GM12878 (cell line): ENCODE measurements around the gene RAD23B. TPM values are rescaled to one million over a fixed set of nuclear protein-coding genes. Genes with fewer than 3 reads are reported as not detected.

ENCODE experiments used
- BMI1 ChIP-seq: fragments of 450-650 bp; IDR thresholded peaks from 2 replicates; pipeline ENCODE4 v1.6.1; 2016; ENCODE audit warnings: mild to moderate bottlenecking, moderate library complexity, borderline replicate concordance
- CHD2 ChIP-seq: IDR thresholded peaks from 2 replicates; pipeline ENCODE4 v1.6.1; 2011; ENCODE audit warnings: low read depth, low read length, improper control_type of control experiment, borderline replicate concordance
- ELK1 ChIP-seq: IDR thresholded peaks from 2 replicates; pipeline ENCODE4 v1.6.1; 2012; ENCODE audit warnings: low read depth, low read length, improper control_type of control experiment
- FOXK2 ChIP-seq: fragments of 450-650 bp; IDR thresholded peaks from 2 replicates; pipeline ENCODE4 v1.6.1; 2017; ENCODE audit warnings: mild to moderate bottlenecking, moderate library complexity
- GATAD2B ChIP-seq: fragments of 450-650 bp; conservative IDR thresholded peaks from 2 replicates; pipeline ENCODE4 v1.6.1; 2017; ENCODE audit warnings: low read depth, mild to moderate bottlenecking, moderate library complexity
- HDAC2 ChIP-seq: fragments of 200-600 bp; sonication (generic); IDR thresholded peaks from 2 replicates; pipeline ENCODE4 v1.6.1; 2017
- JUNB ChIP-seq: IDR thresholded peaks from 2 replicates; pipeline ENCODE4 v1.6.1; 2016; ENCODE audit warnings: antibody characterized with exemption, mild to moderate bottlenecking
- KLF5 ChIP-seq: fragments of 450-650 bp; IDR thresholded peaks from 2 replicates; pipeline ENCODE4 v1.6.1; 2014; ENCODE audit warnings: mild to moderate bottlenecking; ENCODE audit not compliant: partially characterized antibody
- MTA3 ChIP-seq: IDR thresholded peaks from 2 replicates; pipeline ENCODE4 v1.6.1; 2012; ENCODE audit warnings: low read length, inconsistent platforms, borderline replicate concordance
- MYC ChIP-seq: IDR thresholded peaks from 2 replicates; pipeline ENCODE4 v1.6.1; 2011; ENCODE audit warnings: mild to moderate bottlenecking, low read length, moderate library complexity, inconsistent platforms; ENCODE audit not compliant: insufficient read depth, insufficient replicate concordance, insufficient read length, severe bottlenecking
- NRF1 ChIP-seq: conservative IDR thresholded peaks from 2 replicates; pipeline ENCODE4 v1.6.1; 2011; ENCODE audit warnings: mild to moderate bottlenecking, low read depth, low read length, improper control_type of control experiment
- POLR2A ChIP-seq: IDR thresholded peaks from 2 replicates; pipeline ENCODE4 v1.6.1; 2011; ENCODE audit warnings: low read depth, mild to moderate bottlenecking, low read length
- RBBP5 ChIP-seq: fragments of 200-600 bp; sonication (generic); conservative IDR thresholded peaks from 2 replicates; pipeline ENCODE4 v1.6.1; 2016
- REST ChIP-seq: IDR thresholded peaks from 2 replicates; pipeline ENCODE4 v1.6.1; 2012; ENCODE audit warnings: mild to moderate bottlenecking, low read depth, low read length
- SMAD1 ChIP-seq: fragments of 450-650 bp; IDR thresholded peaks from 2 replicates; pipeline ENCODE4 v1.6.1; 2018; ENCODE audit warnings: mild to moderate bottlenecking, low read depth; ENCODE audit not compliant: partially characterized antibody
- SMARCA5 ChIP-seq: fragments of 450-650 bp; IDR thresholded peaks from 2 replicates; pipeline ENCODE4 v1.6.1; 2017; ENCODE audit warnings: mild to moderate bottlenecking
- SP1 ChIP-seq: IDR thresholded peaks from one replicate; pipeline ENCODE4 v1.6.1; 2011; ENCODE audit warnings: low read depth, low read length
- TCF3 ChIP-seq: IDR thresholded peaks from 2 replicates; pipeline ENCODE4 v1.6.1; 2012; ENCODE audit warnings: low read depth, mild to moderate bottlenecking, low read length, borderline replicate concordance; ENCODE audit not compliant: insufficient read depth
- USF2 ChIP-seq: IDR thresholded peaks from 2 replicates; pipeline ENCODE4 v1.6.1; 2011; ENCODE audit warnings: low read depth, low read length, improper control_type of control experiment, borderline replicate concordance
- YBX1 ChIP-seq: fragments of 450-650 bp; IDR thresholded peaks from 2 replicates; pipeline ENCODE4 v1.6.1; 2016; ENCODE audit warnings: antibody characterized with exemption
- ZBED1 ChIP-seq: IDR thresholded peaks from 2 replicates; pipeline ENCODE4 v1.6.1; 2016; ENCODE audit warnings: borderline replicate concordance
- ZNF687 ChIP-seq: fragments of 450-650 bp; IDR thresholded peaks from 2 replicates; pipeline ENCODE4 v1.6.1; 2017; ENCODE audit warnings: mild to moderate bottlenecking, moderate library complexity
- polyA plus RNA-seq, 11 experiments: library from polyadenylated mRNA; depleted of rRNA in 4 of 11; unstranded in 6 of 11; stranded (reverse) in 5 of 11; fragments of >200 nt; fragmentation: Nextera tagmentation in 4 of 11; fragmentation: Illumina TruSeq in 1 of 11; extraction: Ambion mirVana in 4 of 11; extraction: Trizol in 1 of 11; gene quantifications; 1 replicate in 1 of 11; 2 replicates in 10 of 11; pipeline versions ENCODE4 v1.2.1 to v1.2.3, GENCODE V29; 2011 to 2016; ENCODE audit warnings: inconsistent platforms in 2 of 11, missing spikeins in 2 of 11, low read depth in 1 of 11
- total RNA-seq, 4 experiments: library from RNA; depleted of rRNA in 3 of 4; stranded (reverse); fragments of >200 nt in 3 of 4; fragmentation: Illumina TruSeq in 1 of 4; extraction: Trizol in 1 of 4; gene quantifications; 2 replicates each; pipeline versions ENCODE4 v1.2.1 to v1.2.3, GENCODE V29; 2013 to 2021

Gene RAD23B
- total and polyA plus RNA-seq, 10 of the 15 experiments (the other 5 are each of a cell fraction or from before 2014, with no cell fraction given): 10.3 to 256 (median 54.6) TPM

- TF ChIP-seq ZNF687: peak; percentile 55
- no peak for TF ChIP-seq FOXK2
- 0 out of 2 replicates have a peak, but pooled peaks have one; percentile 42 for TF ChIP-seq TCF3
- no peak; the same call in 1 of the 2 replicates for TF ChIP-seq POLR2A
- no peak for TF ChIP-seq SMAD1
- TF ChIP-seq GATAD2B: peak; percentile 88; the same call in 1 of the 2 replicates
- TF ChIP-seq KLF5: no peak
- no peak for TF ChIP-seq ZBED1
- TF ChIP-seq REST: no peak
- TF ChIP-seq ELK1: no peak
- TF ChIP-seq NRF1: no peak
- no peak for TF ChIP-seq YBX1
- peak; percentile 17 for TF ChIP-seq SP1
- no peak for TF ChIP-seq RBBP5
- TF ChIP-seq JUNB: no peak
- no peak for TF ChIP-seq MYC
- TF ChIP-seq USF2: no peak
- no peak for TF ChIP-seq MTA3
- TF ChIP-seq SMARCA5: no peak
- no peak for TF ChIP-seq BMI1
- no peak for TF ChIP-seq HDAC2
- TF ChIP-seq CHD2: peak; percentile 86
Observed at GRCh38 chr9:107283623-107284616, 841 bp downstream of the RAD23B start (continued).
